Measurements from ENCODE around the gene USP4.
"Not testable (repeated sequence)": the region's sequence is repeated elsewhere in the genome, so short reads cannot be mapped to it uniquely, and the experiment has no call there.

USP4 gene, protein sequence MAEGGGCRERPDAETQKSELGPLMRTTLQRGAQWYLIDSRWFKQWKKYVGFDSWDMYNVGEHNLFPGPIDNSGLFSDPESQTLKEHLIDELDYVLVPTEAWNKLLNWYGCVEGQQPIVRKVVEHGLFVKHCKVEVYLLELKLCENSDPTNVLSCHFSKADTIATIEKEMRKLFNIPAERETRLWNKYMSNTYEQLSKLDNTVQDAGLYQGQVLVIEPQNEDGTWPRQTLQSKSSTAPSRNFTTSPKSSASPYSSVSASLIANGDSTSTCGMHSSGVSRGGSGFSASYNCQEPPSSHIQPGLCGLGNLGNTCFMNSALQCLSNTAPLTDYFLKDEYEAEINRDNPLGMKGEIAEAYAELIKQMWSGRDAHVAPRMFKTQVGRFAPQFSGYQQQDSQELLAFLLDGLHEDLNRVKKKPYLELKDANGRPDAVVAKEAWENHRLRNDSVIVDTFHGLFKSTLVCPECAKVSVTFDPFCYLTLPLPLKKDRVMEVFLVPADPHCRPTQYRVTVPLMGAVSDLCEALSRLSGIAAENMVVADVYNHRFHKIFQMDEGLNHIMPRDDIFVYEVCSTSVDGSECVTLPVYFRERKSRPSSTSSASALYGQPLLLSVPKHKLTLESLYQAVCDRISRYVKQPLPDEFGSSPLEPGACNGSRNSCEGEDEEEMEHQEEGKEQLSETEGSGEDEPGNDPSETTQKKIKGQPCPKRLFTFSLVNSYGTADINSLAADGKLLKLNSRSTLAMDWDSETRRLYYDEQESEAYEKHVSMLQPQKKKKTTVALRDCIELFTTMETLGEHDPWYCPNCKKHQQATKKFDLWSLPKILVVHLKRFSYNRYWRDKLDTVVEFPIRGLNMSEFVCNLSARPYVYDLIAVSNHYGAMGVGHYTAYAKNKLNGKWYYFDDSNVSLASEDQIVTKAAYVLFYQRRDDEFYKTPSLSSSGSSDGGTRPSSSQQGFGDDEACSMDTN

DNA sequence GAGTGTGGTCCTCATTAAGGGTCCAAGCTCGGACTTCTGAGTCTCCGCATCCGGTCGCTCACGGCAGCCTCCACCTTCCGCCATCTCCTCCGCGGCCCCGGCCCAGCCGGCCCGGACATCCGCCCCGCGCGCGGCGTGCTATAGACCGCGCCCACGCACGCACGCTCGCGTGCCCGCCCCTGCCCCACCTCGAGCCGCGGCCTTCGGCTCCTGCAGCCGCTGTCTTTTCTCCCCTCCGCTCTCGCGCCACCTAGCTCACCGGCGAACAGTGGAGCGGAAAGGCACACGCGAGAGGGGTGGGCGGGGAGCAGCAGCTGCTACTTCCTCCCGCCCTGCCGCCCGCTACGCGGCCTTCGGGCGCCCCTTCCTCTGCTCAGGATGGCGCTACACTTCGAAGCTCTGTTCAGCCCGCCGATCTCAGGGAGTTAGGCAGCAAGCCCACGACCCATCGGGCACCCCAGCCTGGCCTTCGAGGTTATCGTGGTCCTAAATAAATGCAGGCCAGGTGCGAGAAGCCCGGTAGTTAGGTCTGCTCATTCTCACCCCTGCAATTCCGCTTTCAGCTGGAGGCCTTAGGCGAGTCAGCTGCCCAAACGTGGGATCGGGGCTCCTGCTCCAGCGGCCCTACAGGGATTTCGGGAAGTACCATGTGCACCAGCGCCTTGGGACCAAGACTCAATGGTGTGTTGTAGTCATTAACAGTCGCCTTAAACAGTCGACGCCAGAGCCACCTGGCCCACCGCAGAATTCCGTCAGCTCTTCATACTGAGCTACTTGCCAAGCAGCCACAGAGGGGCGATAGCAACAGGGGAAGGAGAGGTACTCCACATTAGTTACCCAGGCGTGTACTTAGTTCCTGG is at the start of gene USP4:
USP4 (minus strand) TSS at position 113 of the 860 bp plus-strand sequence; CDS start at position 84, 29 bp downstream.
- peak; percentile 77 to 83 for DNase-seq

DNA sequence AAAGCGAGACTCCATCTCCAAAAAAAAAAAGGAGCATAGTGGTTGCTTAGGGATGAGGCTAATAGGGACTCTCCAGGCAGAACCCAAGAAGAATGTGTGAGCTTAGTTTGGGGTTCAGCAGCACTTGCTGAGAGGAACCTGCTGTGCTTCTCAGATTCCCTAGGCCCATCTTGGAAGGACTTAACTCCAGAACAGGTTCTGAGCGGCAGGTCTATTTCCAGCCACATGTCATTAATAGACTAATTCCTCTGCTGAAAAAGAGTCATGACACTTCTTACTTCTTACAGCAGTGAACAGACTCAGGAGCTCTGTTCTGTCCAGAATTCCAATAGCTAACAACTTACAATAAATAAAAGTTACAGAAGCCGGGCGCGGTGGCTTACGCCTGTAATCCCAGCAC is 49.4 kb upstream of the USP4 start:
- DNase-seq, result no peak

DNA sequence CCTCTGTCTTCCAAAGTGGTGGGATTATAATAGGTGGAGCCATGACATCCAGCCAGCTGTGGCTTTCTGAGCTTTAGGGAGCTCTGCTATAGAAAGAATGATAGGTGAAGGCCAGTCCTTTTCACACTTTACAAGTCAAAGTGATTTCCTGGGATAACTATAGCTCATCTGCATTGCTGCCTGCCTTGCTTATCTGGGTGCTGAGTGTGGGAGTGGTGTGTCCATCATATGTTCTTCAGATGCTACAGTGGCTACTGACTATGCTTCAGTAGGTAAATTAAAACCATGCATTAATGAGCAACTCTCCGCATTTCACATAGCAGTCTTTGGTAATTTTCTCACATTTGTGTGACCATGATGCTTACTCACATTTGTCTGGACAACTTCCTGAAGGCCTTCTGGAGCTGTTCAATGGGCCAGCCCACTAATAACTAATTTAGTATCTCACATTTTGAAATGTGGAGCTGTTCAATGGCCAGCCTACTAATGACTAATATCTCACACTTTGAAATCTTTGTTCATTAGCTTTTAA is 48.5 kb upstream of the USP4 start:
- DNase-seq, result no peak

DNA sequence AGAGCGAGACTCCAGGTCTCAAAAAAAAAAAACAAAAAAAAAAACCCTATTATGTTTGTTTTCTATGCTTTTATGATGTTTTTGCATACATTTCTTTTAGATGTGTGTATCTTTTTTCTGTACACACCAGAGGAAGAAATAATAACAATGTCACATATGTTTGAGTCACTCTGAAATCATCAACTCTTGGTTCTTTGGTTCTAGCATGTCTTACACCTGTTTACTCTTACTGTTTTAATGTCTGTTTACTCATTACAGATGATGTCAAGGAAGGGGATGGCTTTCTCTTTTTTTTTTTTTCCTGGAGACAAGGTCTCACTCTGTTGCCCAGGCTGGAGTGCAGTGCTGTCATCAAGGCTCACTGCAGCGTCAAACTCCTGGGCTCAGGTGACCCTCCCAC is 47.9 kb upstream of the USP4 start:
- DNase-seq, result no peak

DNA sequence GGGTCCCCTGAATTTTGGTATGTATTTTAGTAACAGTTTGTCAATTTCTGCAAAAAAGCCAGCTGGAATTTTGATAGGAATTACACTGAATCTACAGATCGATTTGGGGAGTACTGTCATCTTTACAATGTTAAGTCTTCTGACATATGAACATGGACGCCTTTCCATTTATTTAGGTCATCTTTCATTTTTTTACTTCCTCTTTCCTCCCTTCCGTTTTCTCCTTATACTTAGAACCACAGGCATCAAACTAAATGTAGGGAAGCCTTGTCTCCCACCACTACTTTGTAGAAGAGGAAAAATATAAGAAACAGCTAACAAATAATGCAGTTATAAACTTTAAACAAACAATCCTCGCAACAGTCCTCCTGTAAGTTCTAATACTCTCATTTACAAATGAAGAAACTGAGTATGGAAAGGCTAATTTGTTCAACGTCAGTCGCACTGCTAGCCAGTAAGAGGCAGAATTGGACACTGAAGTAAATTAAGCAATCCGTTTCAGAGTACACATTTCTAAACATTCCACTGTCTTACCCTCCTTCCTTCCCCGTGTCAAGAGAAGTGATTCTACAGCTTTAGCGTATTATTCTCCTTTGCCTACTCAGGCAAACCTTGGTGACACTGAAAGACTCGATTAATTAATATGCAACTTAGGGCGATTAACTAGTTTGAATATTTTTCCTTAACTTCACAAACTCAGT is 46.4 kb upstream of the USP4 start:
- DNase-seq, result no peak

DNA sequence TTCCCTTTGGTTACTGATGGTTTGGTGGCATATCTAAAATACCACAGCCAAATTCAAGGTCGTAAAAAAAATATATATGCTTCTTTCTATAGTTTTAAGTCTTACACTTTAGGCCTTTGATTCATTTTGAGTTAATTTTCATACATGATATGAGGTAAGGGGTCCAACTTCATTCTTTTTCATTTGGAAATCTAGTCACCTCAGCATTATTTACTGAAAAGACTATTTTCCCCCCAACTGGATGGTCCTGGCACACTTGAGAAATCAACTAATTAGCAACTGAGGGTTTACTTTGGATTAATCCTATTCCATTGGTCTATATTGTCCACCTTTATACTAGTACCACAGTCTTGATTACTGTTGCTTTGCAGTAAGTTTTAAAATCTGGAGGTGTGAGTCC is 45.8 kb upstream of the USP4 start:
- no peak for DNase-seq

DNA sequence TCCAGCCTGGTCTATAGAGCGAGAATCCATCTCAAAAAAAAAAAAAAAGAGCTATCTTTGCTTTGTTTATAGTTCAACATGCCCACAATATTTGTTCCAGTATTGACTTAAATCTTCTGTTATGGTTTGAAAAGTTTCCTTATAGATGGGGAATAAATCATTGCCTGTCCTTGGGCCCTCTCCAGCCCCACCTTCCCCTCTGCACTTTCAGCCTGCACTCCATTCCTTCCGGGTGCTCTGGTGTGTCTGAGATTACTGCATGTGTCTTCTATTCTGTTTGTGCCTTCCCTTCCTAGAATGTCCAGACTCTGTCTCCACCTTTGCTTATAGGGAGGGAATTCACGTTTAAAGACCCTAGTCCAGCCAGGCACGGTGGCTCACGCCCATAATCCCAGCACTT is 43.5 kb upstream of the USP4 start:
- no peak for DNase-seq

DNA sequence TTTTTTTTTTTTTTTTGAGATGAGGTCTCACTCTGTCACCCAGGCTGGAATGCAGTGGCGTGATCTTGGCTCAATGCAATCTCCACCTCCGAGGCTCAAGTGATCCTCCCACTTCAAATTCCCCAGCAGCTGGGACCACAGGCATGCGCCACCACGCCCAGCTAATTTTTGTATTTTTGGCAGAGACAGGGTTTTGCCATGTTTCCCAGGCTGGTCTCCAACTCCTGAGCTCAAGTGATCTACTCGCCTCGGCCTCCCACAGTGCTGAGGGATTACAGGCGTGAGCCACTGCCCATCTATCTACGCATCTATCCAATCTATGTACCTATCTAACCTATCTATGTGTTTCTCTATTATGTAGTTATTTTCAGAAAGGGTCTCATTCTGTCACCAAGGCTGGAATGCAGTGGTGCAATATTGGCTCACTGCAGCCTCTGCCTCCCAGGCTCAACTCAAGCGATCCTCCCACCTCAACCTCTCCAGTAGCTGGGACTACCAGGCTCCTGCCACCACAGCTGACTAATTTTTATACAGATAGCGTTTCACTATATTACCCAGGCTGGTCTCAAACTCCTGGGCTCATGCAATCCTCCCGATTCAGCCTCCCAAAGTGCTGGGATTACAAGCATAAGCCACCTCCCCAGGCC is 38.5 kb upstream of the USP4 start:
- DNase-seq, result no peak

DNA sequence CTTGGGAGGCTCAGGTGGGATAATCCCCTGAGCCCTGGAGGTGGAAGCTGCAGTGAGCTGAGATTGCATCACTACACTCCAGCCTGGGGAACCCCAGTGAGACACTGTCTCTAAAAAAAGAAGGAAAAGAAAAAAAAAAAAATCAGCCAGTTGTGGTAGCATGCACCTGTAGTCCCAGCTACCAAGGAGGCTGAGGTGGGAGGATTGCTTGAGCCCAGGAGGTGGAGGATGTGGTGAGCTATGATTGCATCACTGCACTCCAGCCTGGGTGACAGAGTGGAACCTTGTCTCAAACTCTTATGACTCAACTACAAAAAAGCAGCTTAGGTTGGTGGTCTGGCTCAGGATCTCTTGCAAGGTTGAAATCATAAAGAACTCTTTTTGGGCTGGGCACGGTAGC is 37.6 kb upstream of the USP4 start:
- DNase-seq, result no peak

DNA sequence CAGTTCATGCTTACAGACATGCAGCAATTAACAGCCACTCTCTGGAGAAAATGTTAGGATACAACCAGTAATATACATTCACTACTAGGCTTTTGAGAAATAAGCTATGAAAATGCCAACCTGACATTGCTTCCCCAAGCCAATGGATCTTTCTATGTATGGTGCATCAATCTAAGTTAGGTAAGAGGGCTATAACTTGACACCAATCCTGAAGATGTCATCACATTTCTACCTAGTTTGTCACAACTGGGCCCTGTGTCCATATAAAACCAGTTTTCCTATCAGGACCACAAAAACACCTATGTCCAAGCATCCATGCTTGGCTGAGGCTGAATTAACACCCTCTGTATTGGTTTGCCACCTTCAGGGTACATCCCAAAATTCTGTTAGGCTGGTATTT is 32.1 kb upstream of the USP4 start:
- DNase-seq, result no peak

DNA sequence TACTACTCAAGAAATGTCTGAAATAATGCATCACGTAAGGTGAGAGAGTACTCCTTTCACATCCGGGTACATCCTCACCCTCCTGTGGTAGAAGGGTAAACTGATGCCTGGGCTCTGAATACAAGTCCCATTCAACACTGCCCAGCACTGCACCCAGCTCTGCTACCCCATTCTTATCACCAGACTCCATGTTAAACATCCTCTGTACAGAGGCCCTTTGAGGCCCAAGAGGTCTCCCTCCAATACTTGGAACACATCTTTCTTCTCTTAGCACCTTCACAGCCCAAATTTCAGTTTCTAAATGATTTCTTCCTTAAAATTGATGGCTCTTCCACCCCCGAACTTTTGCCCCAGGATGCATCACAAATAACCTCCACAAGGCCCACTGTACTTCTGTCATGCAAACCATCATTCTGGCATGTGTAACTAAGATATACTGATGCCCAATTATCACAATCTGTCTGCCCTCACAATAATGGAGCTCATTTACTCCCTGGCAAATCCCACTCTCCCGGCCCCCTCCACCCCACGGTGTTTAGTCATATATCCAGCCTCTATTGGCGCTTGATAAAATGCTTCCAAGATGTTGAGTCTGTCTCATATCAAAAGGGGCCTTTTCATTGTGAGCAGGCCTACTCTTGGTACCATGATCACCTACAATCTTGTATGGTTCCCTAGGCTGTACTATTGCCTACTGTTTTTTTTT is 30.9 kb upstream of the USP4 start:
- DNase-seq, result no peak

DNA sequence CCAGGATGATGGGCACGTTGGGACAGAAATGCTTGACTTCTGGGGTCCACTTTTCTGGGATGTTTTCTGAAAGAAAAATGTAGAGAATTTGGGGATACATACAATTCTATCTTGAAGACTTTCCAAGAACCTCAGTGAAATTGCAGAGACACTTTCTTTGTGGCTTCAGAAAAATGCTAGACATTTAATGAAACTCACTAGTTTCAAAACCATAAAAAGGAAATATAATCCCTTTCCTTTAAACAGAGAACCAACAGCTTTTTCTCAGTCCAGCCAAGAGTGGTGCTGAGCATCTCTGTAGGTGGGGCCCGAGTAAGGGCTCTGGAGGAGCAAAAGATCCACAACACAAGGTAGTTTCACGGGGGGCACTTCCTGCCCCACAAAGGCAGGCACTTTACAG is 22.7 kb upstream of the USP4 start:
- DNase-seq, result no peak

DNA sequence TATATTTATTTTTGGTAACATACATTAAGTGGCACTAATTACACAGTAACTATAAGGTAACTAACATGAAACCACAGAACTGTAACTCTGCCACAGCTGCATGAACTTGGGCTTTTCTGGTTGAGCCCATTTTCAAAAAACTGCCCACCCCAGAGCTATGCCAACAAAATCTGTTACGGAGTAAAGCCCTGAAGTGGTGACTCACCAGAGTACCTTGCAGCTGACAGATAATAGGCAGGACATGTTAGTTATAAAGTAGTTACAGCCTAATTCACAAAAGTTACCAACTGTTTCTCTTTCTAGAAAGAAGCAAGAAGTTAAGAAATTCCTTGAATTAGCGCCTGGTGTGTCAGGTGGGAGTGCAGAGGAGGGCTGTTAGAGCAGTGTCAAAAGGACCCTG is 19.8 kb upstream of the USP4 start:
- DNase-seq, result no peak

DNA sequence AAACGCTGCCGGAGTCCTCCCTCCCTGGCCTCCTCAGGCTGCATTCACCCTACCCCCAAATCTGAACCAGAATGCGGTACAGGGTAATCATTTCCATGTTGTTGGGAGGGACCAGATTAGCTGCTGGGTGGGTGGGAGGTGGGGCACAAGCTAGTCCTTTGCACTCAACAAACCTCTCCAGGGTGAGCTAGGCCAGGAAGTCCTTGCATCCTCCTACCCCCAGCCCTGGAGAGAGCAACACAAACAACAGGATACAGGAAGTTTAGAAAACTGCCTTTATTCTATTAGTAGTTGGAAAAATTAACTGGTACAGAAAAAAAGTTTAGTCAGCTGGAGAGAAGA is 19.0 kb upstream of the USP4 start:
- DNase-seq, result no peak

DNA sequence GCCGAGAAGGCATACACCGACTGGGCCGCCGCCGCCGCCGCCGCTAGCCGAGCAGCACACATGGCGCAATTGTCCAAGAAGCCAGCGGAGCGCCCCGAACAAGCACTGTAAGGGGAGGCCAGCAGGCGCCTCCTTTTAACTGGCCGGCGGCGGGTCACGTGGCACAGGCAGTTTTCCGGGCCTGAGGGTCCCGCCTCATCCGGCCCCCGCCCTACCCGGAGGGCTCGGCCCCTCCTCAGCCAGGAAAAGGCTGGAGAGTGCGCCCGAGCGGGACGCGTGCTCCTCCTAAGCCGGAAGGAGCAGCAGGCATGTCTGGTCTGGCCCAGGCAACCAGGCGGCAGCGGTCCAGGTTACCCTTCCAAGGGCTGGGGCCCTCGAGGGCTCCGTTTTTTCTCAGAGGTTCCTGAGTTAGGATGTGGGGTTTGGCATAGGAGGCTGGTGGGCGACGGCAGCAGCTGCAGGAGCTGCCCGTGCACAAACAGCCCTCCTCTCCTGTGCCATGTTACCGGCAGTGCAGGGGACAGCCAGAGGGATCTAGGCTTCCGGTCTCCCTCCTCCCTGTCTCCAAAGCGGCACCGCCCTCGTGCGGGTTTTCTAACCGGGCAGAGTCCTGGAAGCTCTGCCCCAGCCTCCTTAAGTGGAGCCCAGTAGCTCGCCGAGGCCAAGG is 18.5 kb upstream of the USP4 start, which contains the start of gene GPX1:
GPX1 (minus strand) TSS at position 137 of the 667 bp plus-strand sequence; CDS start at position 62, 75 bp downstream.
- DNase-seq, result peak; percentile 77 to 84

DNA sequence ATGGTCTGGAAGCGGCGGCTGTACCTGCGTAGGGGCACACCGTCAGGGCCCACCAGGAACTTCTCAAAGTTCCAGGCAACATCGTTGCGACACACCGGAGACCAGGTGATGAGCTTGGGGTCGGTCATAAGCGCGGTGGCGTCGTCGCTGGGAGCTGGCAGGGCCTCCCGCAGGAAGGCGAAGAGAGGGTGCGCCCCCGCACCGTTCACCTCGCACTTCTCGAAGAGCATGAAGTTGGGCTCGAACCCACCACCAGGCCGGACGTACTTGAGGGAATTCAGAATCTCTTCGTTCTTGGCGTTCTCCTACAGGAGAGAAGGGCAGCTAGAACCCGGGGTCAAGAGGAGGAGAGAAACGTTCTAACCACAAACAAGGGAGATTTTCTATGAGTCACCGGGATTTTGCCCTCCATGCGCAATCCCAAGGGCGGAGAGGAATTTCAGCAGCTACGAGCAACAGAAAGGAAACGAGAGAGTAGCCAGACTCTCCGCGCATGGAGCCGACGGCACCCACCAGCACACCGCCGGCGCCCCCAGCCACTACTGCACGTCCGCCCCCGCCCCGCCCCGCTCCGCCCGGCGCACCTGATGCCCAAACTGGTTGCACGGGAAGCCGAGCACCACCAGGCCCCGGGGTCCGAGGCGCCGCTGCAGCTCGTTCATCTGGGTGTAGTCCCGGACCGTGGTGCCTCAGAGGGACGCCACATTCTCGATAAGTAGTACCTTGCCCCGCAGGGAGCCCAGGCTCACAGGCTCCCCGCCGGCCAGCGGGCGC is 17.8 kb upstream of the USP4 start:
- not testable (repeated sequence) for DNase-seq

DNA sequence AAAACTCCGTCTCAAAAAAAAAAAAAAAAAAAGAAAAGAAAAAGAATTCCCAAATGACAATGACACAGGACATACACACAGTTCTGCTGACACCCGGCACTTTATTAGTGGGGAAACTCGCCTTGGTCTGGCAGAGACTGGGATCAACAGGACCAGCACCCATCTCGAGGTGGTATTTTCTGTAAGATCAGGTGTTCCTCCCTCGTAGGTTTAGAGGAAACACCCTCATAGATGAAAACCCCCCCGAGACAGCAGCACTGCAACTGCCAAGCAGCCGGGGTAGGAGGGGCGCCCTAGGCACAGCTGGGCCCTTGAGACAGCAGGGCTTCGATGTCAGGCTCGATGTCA is 17.2 kb upstream of the USP4 start:
- not testable (repeated sequence) for DNase-seq

DNA sequence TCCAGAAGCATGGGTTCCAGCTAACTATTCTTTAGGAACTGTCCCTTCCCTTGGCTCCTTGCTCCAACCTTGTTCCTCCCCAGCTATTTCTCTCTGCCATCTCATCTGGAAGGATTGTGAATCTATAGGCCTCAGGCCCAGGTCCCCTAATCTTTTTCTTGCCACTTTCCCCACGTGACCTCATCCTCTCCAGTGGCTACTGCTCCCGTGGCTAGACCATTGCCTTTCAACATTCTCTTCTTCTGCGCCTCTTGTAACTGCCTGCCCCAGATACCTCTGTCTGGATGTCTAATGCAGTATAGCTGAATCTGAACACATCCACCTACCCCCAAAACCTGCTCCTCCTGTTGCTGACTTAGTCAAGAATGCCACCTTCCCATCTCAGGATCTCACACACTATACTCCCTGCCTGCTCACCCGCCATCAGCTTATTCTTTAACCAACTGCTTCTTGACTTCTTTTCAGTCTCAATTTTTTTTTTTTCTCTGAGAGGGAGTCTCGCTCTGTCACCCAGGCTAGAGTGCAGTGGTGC is 13.1 kb upstream of the USP4 start:
- no peak for DNase-seq

DNA sequence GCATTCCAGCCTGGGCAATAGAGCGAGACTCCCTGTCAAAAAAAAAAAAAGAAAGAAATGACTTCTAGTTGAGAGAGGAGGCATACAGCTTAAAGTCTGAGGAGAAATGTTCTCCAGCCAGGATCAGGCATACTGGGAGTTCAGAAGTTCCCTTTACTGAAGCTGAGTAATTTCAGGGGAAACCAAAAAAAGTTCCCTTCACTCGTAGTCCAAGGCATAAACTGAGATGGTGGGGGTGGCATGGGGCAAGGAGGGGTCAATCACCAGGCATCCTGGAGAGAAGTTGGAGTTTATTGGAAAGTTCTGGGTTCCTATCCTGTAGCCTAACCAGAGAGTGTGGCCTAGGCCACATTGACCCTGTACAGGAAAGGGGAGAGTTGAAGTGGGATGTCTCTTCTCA is 12.4 kb upstream of the USP4 start:
- no peak for DNase-seq

Measured in NCI-H1930 (cell line).